Measurements from ENCODE around the gene PFDN2. TPM values are rescaled to one million over a fixed set of nuclear protein-coding genes. Genes with fewer than 3 reads are reported as not detected.

PFDN2 gene
- total RNA-seq, 1 donor from 2014 or later, result 90.0 TPM

DNA sequence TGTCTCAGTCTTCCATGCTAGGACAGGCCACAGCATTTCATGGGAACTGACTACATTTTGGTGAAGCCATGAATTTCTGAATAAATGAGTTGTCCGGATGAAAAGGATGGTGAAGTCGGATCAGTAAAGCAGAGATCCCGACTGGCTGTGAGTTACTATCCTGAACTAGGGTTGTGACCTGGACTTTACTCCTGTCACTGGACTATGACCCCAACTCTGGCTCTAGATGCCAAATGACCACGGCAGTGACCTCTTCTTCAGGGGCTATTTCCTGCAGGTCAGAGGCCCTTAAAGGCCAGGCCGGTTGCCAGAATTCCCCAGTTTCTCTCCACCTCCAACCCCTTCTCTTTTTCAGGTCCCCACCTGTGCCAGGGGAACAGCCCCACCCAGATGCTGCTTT, 26.7 kb downstream of the PFDN2 start:
- Mint-ChIP-seq H3K4me3 (no peak overlapping the region), H3K27ac (ENCODE audit: unreplicated experiment) (no peak overlapping the region), H3K27me3 (ENCODE audit: low read depth) (peaks cover 4% of the 10 kb centered on the region), H3K9me3 (no peaks in the 10 kb centered on the region), H3K36me3 (ENCODE audit: low read depth) (no peaks in the 10 kb centered on the region), H3K4me1 (peaks cover 6% of the 10 kb centered on the region)
- no peak for DNase-seq (ENCODE audit: low read depth, low spot score)
- no peak for TF ChIP-seq CTCF (conservative IDR thresholded peaks at IDR 0.05)

GRCh38 chr1:161090617-161091016, 27.2 kb downstream of the PFDN2 start:
- no peak for TF ChIP-seq CTCF (conservative IDR thresholded peaks at IDR 0.05)
- no peaks in the 10 kb centered on the region for H3K36me3 Mint-ChIP-seq (ENCODE audit: low read depth)
- no peak for DNase-seq (ENCODE audit: low read depth, low spot score)
- no peak overlapping the region for H3K27ac Mint-ChIP-seq (ENCODE audit: unreplicated experiment)
- H3K27me3 Mint-ChIP-seq (ENCODE audit: low read depth), result peaks cover 4% of the 10 kb centered on the region
- no peaks in the 10 kb centered on the region for H3K9me3 Mint-ChIP-seq
- H3K4me3 Mint-ChIP-seq, result no peak overlapping the region
- H3K4me1 Mint-ChIP-seq, result peaks cover 10% of the 10 kb centered on the region

- Mint-ChIP-seq H3K9me3 (no peaks in the 10 kb centered on the region), H3K4me1 (peaks cover 8% of the 10 kb centered on the region), H3K27ac (ENCODE audit: unreplicated experiment) (no peak overlapping the region), H3K36me3 (ENCODE audit: low read depth) (no peaks in the 10 kb centered on the region), H3K27me3 (ENCODE audit: low read depth) (peaks cover 1% of the 10 kb centered on the region), H3K4me3 (no peak overlapping the region)
- no peak for DNase-seq (ENCODE audit: low read depth, low spot score)
- TF ChIP-seq CTCF (conservative IDR thresholded peaks at IDR 0.05), result no peak
Observed at GRCh38 chr1:161089938-161090337, 27.9 kb downstream of the PFDN2 start.

- DNase-seq (ENCODE audit: low read depth, low spot score), result no peak
- Mint-ChIP-seq H3K27ac (ENCODE audit: unreplicated experiment) (no peak within 1 kb of the TSS), H3K36me3 (ENCODE audit: low read depth) (no peaks in the 10 kb centered on the region), H3K27me3 (ENCODE audit: low read depth) (no peaks in the 10 kb centered on the region), H3K9me3 (no peaks in the 10 kb centered on the region), H3K4me1 (peaks cover 5% of the 10 kb centered on the region), H3K4me3 (no peak within 1 kb of the TSS)
- TF ChIP-seq CTCF (conservative IDR thresholded peaks at IDR 0.05), result no peak
Observed at GRCh38 chr1:161089251-161089924, 28.4 kb downstream of the PFDN2 start, which contains the start of gene NECTIN4. NECTIN4 (minus strand) TSS chr1:161089558; CDS start chr1:161089296, 262 bp downstream.

DNA sequence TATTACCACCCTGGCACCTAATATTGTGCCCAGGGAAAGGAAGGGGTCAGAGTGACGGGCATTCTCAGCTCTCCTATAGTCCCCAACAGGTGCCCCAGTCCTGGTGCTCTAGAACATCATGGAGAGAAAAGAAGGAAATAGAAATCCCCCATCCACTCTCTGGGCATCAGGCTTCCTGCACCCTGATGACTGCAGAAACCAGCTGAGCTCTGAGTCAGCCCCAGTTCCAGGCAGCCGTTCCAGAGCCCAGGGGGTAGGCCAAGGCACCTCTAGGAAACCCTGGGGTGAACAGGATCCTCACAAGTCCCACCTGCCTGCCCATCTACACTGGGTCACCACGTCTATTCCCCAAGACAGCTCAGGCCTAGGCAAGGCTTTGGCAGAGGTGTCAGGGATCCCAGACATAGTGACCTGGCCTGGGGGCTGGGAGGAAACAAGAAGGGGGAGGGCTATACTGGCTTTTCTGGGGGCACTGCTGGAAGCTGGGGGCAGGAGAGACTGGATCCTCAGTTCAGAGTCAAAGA, 29.2 kb downstream of the PFDN2 start:
- Mint-ChIP-seq H3K4me1 (peaks cover 5% of the 10 kb centered on the region), H3K9me3 (no peaks in the 10 kb centered on the region), H3K27ac (ENCODE audit: unreplicated experiment) (no peak overlapping the region), H3K27me3 (ENCODE audit: low read depth) (no peaks in the 10 kb centered on the region), H3K4me3 (no peak overlapping the region), H3K36me3 (ENCODE audit: low read depth) (no peaks in the 10 kb centered on the region)
- DNase-seq (ENCODE audit: low read depth, low spot score), result no peak
- no peak for TF ChIP-seq CTCF (conservative IDR thresholded peaks at IDR 0.05)

Data from neural crest cell (in vitro differentiated cells).